Measurements from ENCODE around the gene DAO.
"Not testable (repeated sequence)": the region's sequence is repeated elsewhere in the genome, so short reads cannot be mapped to it uniquely, and the experiment has no call there.

DAO gene

DNA sequence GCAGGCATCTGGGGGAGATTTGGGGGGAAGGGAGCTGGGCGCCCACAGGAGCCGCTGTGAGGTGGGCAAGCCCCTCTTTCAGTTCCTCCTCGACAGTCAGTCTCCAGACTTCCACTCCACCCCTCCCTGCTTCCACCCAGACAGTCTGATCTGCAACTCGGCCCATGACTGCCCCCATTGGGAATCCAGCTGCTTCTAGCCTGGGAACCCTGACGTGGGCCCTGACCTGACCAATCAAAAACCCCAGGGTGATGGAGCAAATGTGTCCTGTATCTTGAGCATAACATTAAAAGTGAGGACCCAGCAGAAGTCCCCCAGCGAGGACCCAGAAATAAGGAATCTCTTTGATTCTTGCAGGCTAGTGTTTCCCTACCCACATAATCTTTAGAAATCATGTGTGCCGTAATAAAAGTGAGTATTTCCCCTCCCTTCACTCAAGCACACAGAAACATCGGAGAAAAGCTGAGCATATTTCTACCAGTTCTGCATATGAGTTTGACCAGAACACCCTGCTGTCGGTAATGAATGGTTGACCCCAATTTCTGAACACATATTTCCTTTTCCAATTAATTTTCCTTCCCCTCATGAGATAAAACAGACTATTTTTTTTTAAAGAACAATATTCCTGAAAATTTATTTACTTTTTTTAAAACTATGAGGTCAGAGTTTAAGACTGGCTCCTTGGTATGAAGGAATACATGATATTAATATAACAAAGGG lies 28.9 kb upstream of the DAO start:
- no peak for DNase-seq

DNA sequence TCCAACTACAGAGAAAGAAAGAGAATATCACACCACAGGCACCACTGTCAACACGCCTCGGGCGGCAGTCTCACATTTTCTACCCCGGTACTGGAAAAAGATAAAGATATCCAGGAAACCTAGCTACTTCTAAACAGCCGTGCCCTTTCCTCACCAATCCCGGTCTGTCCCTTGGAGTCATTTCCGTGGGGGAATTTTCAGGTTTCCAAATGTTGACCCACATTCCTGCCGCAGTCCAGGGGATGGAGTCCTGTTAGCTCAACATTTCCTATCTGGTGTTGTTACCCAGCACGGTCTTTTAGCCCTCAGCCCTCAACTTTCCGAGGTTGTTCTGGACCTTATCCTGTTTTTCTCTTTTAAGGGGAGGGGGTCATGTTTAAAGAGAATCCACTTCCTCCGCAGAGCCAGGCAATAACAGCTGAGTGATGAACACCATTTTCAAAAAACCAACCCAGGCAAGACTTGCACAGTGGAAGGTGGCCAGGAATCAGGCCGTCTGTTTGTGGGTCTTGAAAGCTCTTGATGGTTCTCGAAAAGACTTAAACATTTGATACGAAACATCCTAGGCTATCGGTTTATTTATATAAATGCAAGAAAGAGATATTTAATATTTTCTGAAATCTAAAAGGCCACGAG lies 27.1 kb upstream of the DAO start:
- DNase-seq = no peak

DNA sequence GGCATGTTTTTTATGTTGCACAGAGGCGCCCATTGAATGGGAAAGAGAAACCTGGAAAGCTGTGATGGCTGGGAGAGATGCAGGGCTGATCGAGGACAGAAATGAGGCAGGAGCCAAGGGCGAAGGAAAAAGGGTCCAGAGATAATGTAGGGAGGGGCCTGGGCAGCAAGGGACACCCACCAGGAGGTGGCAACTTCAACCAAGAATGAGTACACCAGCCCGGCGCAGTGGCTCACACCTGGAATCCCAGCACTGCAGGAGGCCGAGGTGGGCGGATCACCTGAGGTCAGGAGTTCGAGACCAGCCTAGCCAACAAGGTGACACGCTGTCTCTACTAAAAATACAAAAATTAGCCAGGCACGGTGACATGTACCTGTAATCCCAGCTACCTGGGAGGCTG lies 26.5 kb upstream of the DAO start:
- DNase-seq = no peak

DNA sequence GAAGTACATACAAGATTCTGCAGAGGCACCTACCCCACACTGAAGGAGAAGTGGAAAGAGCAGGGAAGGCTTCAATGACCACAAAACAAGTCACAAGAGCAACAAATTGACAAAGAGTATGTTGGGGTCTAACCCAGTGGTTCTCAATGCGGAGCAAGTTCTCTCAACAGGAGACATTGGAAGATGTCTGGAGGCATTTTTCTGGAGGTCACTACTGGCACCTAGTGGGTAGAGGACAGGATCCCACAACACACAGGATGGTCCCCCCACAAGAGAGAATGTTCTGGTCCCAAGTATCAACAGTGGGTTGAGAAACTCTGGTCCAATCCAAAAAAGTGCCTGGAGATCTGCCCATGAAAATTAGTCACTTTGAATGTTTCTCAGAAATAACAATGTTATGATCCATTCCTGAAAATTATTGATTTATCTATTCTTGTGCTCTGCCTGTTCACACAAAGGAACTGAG lies 25.9 kb upstream of the DAO start:
- no peak for DNase-seq

DNA sequence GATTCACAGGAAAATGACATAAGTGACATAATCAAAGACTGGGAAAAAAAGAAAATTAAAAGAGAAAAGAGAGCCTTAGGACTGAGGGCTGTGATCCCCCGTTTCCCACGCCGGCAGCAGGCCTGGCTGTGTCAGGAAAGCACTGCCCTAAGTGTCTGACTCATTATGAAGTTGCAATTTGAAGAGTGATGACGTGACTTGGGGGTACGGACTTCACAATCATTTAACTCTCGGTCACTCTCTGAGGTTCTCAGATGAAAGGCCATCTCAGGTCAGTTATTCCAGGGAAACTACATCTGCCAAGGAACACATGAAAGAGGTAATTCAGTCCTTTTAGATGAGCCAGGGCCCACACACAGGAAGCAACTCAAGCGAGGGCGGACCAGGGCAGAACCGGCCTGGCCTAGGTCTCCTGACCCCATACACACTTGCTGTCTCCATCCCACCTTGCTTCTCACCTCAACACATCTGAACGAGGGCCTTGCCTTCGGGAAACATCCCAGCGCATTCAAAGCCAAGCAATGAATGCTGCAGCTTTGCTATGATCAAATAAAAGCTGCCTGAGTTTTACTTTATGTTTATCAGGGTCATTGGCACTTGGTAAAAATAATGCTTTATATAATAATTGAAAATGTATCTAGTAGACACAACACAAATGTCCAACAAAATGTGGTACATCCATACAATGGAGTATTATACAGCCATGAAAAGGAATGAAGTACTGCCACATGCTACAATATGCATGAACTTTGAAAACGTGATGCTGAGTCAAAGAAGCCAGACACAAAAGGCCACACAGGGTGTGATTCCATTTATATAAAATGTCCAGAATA lies 25.2 kb upstream of the DAO start:
- peak; percentile 85 for DNase-seq

GRCh38 chr12:108855284-108856169 lies 24.4 kb upstream of the DAO start:
- DNase-seq = no peak

- peak; percentile 90 for DNase-seq
Measured at GRCh38 chr12:108856170-108856427, 23.8 kb upstream of the DAO start.

DNA sequence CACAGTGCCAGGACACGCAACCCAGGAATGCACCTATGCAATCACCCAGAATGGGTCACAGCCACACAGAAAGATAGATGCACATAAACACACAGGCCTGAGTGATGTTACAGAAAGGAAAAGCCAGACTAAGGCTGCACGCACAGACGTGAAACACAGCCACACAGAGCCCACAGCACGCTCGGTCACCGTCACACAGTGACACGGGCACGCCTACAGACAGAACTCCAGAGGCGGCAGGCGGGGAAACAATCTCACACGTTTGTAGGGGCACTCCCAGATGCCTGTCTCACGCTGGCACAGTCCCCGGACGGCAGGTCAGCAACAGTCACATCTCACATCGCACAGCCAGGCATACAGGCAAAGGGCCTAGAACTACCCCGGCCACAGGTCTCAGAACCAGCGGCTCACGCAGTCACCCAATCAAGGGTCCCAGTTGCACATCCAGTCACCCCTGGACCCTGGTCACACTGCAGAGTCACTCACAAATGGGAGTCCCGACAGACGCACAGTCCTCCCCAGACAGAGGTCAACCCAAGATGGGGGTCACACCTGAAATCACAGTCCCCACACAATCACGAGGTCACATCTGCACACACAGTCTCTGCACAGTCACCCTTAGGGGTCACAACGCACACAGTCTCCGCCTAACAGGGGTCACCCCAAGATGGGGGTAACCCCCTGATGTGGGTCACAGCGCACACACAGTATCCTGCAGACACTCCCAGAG lies 23.3 kb upstream of the DAO start:
- DNase-seq = peak; percentile 81

GRCh38 chr12:108857158-108857407 lies 22.8 kb upstream of the DAO start:
- DNase-seq = no peak

DNA sequence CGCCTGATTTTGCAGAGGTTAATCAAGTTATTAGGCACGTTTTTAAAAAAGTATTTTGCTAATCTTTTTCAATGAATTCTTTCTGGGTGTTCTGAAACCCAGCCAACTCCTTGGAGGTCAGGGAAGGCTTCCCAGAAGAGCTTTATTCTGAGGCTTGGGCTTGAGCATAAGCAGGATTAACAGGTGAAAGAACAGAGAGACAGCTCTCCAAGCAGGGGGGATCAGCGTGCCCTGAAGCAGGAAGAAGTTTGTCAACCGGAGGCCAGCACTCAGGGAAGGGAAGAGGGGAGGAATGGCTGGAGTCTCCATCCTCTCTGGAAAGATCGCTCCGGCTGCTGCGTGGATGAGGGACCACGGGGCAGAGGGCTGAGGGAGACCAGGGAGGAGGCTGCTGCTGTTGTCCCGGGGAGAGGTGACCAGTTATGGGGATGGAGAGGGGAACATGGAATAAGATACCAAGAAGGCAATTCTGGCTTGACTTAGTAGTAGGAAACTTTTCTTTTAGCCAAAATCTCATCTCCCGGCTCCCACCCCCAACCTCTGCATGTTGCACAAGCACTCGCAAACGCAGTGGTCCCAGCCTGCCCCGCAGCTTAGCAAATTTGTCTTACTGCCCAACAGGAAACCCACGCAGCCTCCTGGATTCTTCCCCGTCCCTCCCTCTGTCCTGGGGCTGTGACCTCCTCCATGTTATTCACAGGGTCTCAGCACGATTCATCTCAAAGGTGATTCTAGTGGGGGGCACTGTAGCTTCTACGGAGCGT lies 21.4 kb upstream of the DAO start:
- peak; percentile 68 for DNase-seq

- not testable (repeated sequence) for DNase-seq
Measured at GRCh38 chr12:108859141-108859922, 20.6 kb upstream of the DAO start.

DNA sequence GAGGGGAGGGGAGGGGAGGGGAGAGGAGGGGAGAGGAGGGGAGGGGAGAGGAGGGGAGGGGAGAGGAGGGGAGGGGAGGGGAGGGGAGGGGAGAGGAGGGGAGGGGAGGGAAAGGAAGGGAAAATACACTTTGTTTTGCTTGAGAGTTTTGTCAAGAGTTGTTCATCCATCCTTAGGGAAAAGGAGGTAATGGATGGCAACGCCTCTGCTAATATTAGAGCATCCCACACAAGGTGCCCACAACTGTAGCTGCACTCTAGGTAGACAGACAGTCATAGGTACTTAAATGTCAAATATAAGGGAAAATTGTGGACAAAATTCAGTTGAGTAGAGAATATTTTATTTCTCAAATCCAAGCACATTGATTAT lies 20.0 kb upstream of the DAO start:
- no peak for DNase-seq

DNA sequence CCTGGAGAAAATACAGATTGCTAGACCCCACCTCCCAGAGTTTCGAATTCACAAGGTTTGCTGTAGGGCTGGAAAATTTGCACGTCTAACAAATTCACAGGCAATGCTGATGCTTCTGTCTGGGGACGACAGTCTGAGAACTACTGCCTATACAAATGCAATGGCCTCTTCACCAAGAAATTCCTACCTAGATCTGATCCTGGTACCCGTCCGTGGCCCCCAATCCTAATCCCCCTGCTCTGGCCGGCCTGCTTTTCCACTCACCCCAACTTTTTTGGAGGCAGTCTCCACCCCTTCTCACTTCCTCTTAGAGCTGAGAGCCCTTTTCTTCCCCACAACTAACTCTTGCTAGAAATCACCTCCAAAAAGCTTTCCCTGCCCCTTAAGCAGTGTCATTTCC lies 19.4 kb upstream of the DAO start:
- no peak for DNase-seq

GRCh38 chr12:108861878-108862587 lies 17.9 kb upstream of the DAO start:
- DNase-seq = no peak

GRCh38 chr12:108862588-108862959 lies 17.3 kb upstream of the DAO start:
- no peak for DNase-seq

- no peak for DNase-seq
Measured at GRCh38 chr12:108865169-108865568, 14.7 kb upstream of the DAO start.

DNA sequence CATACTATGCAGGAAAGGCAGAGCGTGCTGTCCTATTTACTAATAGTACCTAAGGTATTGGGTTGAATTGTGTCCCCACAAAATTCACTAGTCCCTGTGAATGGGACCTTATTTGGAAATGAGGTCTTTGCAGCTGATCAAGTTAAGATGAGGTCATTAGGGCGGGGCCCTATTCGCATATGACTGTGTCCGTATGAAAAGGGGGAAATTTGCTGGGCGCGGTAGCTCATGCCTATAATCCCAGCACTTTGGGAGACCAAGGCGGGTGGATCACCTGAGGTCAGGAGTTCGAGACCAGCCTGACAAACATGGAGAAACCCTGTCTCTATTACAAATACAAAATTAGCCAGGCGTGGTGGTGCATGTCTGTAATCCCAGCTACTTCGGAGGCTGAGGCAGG lies 13.8 kb upstream of the DAO start:
- not testable (repeated sequence) for DNase-seq

DNA sequence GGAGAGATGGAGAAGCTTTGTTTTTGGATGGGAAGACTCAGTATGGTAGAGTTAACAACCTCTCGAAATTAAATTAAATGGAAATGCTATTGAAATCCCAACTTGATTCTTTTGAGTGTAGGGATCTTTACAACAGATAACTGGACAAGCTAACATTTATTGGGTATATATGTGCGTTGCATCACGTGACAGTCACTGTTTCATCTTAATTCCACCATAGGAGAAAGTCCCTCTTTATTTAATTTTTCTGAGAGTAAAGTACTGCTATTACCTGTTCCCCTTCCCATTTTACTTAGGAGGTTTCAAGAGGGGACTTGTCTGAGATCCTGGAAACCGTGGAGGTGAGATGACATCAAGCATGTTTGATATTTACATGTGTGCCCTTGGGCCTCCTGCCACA lies 11.1 kb upstream of the DAO start:
- no peak for DNase-seq

- no peak for DNase-seq
Measured at GRCh38 chr12:108875280-108875679, 4.6 kb upstream of the DAO start.

- no peak for DNase-seq
Measured at GRCh38 chr12:108875682-108876361, 4.1 kb upstream of the DAO start.

Data from islet precursor cell (in vitro differentiated cells).